Gastroesophageal sphincter (tissue), 3 donors: Measurements from ENCODE around the gene VWA8.

Experiments used
- CTCF ChIP-seq, 4 experiments: fragments of 200-600 bp in 2 of 4; fragments of 450-650 bp in 2 of 4; sonication (generic) in 1 of 4; IDR thresholded peaks; one replicate each; pipeline ENCODE4 v1.5.1; 2017 to 2019; ENCODE audit warnings: antibody characterized with exemption in 4 of 4, mild to moderate bottlenecking in 2 of 4, moderate library complexity in 2 of 4
- EP300 ChIP-seq: sonication (generic); formaldehyde crosslinking; IDR thresholded peaks from one replicate; pipeline ENCODE4 v1.6.1; 2017; ENCODE audit warnings: antibody characterized with exemption, mild to moderate bottlenecking
- POLR2A ChIP-seq, 2 donors: fragments of 450-650 bp; IDR thresholded peaks; one replicate each; pipeline ENCODE4 v1.6.1; 2017; ENCODE audit warnings: antibody characterized with exemption in 2 of 2, mild to moderate bottlenecking in 2 of 2, moderate library complexity in 1 of 2

GRCh38 chr13:41699759-41700158, 261.1 kb downstream of the VWA8 start:
- no peak for TF ChIP-seq CTCF (IDR thresholded peaks at IDR 0.05)
- no peak for TF ChIP-seq POLR2A (IDR thresholded peaks at IDR 0.05)
- no peak for TF ChIP-seq EP300
